ENCODE measurements around the gene LTBP2.
"Not testable (repeated sequence)": the region's sequence is repeated elsewhere in the genome, so short reads cannot be mapped to it uniquely, and the experiment has no call there.

The LTBP2 gene

DNA sequence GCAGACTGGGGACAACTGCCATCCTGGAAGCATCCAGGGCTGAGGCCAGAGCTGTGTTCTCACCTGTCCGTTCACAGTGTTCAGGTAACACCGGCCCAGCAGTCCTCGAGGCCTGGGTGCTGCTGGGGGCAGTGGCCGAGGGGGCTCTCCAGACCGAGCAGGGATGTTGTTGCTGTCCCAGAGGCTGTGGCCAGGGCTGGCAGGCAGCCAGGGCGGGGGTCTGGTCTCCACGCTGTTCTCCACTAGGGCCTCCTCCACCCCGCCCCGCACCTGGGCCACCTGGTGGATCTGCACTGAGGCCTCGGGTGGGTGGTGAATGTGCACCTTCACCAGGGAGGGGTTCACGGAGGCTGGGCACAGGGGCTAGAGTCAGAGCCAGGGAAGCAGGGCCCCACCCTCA is 61.0 kb downstream of the LTBP2 start:
- no peak for DNase-seq (ENCODE audit: low read depth)

DNA sequence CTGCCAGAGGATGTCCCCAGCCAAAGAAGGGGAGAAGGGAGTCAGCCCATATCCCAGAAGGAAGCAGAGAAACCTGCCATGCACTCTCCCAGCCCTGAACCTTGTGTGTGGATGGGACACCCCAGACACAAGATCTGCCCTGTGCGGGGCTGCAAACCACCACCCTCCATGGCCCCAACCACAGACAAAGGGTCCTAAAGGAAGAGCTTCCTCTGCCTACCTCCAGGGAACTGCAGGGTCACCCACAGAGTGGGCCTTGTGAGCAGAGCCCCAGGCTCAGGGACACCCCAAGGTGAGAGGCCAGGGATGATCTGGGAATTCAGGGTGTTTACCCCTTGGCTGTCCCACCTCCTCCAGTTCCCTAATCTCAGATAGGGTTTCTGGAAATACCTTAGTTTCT is 62.0 kb downstream of the LTBP2 start:
- DNase-seq (ENCODE audit: low read depth) = no peak

DNA sequence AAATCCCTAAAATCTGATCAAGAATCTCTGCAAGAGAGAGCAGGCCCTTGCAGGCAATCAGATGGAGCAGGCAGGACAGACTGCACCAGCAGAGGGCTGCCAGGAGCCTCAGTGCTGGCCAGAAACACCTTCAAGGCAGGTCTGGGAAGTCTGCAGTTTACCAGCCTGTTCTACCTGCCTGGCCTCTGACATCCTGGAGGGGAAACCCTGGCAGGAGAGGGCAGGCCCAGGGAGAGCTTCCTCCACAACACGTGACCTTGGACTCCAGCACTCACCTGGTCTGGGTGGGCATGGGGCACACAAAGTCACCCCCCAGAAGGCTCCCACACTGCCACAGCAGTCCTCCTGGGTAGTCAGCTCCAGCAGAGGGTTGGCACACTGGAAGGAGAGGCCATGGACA is 62.4 kb downstream of the LTBP2 start:
- DNase-seq (ENCODE audit: low read depth) = peak; percentile 16

DNA sequence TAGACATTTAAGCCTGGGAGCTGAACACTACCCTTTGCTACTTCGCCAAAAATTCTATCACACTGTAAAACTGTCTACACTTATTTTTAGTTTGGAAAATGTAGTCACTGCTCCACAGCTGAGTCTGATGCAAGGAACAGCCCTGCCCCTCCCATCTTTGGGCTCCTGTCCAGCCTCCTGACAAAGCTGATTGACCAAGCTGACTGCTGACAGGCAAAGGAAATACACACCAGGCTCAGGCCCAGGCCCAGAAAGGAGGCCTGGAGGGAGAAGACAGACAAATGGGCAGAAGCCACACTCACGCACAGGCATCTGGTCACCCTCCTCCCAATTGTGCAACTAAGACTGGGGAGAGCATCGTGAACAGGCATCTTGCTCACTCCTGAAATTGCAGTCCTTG is 63.2 kb downstream of the LTBP2 start:
- DNase-seq (ENCODE audit: low read depth) = peak; percentile 75

DNA sequence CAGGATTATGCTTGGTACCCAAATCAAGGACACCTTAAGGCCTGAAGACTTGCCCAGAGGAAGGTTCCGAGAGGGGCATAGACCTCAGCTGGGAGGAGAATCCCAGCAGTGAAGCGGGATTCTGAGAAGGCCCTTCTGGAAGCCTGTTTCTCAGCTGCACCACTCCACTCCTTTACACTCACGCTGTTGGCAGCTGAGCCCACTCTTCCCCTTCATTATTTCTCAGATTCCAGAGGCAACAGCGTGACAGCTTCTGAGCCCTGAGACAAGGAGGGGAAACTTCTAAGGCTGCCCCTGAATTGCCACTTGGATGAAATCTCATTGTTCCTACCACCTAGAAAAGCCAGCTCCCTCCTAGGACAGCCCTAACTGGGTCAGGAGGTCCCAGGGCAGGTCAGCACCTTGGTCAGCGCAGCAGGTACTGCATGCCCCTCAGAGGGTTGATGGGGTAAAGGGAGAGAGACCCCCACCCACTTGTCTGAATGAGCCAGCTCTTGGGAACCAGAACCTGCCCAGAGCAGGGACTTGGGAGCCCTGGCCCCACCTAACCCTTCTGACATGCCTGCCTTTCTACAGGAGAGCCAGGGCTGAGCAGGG is 64.6 kb downstream of the LTBP2 start:
- no peak for DNase-seq (ENCODE audit: low read depth)

DNA sequence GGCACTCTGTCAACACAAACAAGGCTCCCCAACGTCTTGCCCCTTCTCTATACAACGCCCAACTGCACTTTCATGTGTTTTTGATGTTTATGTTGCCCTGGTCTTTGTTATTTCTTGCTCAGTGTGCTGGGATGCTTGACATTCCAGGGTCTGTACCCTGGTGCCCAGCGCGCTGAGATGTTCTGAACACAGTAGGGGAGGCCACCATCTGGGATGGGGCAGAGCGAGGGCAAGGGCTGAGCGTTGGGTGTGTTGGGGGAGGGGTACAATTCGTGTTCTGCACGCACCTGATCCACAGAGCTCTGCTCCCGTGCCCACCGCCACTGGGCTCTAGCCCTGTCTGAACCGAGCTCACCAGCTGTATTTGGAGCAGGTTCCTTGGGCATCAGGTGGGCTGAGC is 65.6 kb downstream of the LTBP2 start:
- DNase-seq (ENCODE audit: low read depth) = no peak

DNA sequence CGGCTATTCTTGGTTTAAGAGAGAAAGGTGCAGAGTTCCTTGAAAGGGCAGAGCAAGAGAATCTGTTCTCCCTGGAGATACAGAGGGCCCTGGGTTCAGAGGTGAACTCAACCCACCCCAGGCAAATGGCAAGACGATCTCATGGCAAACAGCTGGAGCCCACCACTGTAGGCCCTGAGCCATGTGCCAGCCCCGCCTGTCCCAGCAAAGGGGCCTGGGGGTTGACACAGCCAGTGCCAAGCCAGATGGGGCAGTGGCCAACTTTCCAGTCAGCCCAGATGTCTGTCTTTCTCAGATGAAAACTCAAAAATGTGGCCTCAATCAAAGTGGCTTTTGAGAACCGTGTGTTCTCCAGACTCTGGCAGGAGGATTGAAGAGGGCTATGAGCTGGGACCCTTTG is 66.7 kb downstream of the LTBP2 start:
- DNase-seq (ENCODE audit: low read depth) = no peak

DNA sequence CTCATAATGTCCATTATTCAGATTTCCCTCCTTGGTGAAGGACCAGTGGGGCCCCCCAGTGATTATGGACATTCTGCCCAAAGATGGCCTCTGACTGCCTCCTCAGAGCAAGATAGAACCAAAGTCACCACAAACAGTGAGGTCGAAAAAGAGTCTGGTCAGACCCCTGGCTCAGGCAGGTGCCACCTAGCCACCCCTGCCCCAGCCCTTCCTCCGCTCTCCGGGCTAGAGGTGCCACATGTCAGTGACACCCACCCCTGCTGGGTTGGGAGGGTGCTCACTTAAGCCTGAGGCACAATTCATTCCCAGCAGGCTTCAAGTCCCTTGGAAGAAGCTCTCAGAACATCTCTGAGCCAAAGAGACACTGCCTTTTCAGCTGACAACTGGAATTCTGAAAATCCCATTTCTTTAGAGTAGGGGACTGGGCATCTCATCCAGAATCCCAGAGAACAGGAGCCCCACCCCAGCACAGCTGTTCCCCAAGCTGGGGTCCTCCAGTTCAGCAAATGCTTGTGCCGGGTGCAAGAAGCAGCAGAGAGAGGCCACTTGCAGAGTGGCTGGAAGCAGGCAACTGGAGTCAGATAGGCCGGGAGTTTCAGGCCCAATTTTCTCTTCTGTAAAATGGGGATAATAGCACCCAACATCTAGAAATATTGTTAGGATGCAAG is 68.1 kb downstream of the LTBP2 start:
- no peak for DNase-seq (ENCODE audit: low read depth)

DNA sequence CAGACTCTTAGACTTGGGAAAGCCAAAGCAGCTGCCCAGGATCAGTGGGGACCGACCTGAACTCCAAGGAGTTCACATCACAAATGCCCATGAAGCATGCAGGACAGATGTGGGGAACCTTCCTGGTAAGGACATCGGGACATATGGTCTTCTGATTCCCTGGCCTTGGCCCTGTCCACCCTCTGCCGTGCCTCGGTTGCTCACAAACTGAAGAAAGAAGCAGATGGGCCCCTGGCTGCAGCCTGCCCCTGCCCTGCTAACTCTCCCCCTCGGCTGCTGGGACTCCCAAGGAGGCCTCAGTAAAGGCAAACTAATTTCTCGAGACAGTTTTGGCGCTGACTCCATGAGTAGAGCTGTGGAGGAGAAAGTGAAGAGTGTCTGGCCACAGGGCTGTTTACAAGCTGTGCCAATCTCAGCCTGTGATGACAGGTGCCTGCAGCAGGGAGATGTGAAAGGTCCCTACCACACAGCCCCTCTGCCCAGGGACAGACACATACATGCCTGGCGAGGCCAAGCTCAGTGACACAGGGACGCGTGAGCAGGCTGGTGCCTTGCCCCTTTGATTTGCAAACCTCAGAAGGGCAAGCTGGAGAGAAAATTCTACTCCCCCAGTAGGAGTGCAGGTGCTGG is 69.9 kb downstream of the LTBP2 start:
- DNase-seq (ENCODE audit: low read depth) = no peak

DNA sequence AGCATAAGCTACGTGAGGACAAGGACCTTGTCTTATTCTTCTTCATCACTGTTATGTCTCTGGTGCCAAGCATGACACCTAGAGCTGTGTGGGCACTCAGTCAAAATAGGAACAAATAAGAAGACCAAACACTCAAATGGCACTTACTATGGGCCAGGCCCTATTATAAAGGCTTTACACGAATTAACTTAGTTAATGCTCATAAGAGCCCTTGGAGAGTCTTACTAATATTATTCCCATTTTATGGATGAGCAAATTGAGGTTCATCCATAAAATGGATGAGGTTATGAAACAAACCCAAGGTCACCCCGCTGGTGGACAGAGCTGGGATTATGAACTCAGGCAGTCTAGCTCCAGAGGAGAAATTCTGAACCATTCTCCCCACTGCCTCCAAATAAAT is 70.8 kb downstream of the LTBP2 start:
- no peak for DNase-seq (ENCODE audit: low read depth)

DNA sequence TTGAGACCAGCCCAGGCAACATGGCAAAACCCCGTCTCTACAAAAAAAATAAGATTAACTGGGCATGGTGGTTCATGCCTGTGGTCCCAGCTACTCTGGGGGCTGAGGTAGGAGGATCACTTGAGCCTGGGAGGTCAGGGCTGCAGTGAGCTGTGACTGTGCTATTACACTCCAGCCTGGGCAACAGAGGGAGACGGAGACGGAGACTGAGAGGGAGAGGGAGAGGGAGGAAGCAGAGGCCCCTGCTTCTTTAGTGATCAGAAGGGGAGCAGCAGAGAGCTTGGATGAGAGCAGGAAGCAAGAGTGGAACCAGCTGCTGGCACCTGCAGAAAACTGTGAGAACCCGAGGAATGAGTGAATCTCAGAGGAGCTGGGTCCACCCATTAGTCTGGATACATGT is 72.5 kb downstream of the LTBP2 start:
- no peak for DNase-seq (ENCODE audit: low read depth)

DNA sequence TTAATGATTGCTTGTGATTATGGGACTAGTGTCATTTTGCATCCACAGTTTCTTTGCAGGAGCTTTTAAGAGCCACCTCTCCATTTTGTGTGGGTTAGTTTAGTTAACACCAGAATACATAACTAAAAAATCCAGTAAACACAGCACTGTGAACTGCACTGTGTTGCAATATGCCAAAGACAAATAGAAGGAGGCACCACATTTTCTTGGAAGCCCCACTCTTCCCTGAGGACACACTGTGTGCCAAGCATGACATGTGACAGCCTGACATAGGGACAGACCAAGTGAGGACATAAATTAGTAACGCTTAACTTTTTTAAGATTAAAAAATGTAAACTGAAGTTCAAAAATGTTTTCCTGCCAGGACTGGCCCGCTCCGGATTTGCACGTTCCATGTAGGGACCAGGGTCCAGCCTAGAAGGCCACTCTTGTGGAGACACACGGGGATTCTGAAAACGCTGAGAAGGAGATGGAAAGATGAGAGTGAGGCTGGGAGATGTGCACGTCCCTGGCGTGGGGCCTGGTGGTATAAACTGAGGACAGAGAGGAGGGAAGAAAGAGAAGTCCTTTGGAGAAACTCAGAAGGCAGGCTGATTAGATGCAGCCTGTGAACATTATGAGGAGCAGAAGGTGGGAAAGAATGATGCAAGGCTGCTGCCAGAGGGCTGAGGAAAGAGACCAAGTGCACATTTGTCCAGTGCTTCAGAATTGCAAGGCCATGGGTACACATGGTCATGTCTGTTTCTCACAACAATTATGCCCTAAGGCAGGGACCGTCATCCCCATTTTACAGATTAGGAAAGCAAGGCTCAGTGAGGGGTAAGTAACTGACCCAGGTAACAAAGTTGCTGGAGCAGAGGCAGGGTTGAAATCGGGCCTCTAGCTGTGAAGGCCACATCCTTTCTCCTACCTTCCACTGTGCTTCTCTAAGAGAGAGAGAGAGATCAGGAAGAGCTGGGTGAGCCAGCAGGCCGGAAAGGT is 73.3 kb downstream of the LTBP2 start:
- DNase-seq (ENCODE audit: low read depth) = no peak

DNA sequence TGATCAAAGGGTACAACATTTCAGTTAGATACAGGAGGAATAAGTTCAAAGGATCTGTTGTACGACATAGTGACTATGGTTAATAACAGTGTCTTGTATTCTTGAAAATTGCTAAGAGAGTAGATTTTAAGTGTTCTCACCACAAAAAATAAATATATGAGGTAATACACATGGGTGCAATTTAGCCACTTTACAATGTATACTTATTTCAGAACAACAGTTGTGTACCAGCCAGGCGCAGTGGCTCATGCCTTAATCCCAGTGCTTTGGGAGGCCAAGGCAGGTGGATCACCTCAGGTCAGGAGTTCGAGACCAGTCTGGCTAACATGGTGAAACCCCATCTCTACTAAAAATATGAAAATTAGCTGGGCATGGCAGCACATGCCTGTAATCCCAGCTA is 75.7 kb downstream of the LTBP2 start:
- DNase-seq (ENCODE audit: low read depth) = not testable (repeated sequence)

DNA sequence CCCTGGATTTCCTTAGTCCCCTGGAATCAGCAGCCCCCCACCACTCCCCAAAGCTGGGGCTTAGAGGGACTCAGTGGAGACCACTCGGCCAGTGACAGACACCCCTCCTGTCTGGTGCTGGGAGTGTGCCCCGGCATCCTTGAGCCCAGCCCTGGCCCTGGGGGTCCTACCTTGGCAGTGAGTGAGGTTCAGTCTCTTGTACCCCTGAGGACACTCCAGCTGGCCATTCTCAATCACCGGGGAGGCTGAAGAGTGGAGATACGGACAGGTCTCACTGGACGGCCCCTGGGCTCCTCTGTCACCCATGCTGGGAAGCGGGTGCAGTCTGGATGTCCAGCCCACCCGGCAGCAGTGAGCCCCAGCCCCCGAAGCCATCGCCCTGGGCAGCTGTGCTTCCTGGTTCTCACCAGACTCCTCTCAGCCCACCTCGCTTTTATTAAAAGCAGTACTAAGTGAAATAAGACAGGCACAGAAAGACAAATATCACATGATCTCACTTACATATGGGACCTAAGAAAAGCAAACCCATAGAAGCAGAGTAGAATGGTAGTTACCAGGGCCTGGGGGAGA is 76.2 kb downstream of the LTBP2 start:
- no peak for DNase-seq (ENCODE audit: low read depth)

DNA sequence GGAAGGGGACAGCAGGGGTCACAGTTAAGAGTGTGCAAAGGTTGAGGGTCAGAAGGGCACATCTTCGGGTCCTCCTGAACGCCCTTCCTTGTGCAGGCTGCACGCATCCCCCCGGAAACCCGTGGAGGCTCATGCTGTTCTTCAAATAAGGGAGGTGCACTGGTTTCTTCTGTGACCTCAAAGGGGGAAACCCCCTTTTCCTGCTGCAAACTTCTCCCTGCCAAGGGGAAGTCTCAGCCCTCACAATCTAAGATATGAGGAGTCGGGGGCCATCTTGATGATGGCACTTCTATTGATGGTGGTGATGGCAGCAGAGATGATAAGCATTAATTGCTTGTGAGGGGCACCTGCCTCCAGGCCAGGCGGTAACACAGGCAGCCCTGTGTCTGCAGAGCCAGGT is 78.5 kb downstream of the LTBP2 start:
- no peak for DNase-seq (ENCODE audit: low read depth)

DNA sequence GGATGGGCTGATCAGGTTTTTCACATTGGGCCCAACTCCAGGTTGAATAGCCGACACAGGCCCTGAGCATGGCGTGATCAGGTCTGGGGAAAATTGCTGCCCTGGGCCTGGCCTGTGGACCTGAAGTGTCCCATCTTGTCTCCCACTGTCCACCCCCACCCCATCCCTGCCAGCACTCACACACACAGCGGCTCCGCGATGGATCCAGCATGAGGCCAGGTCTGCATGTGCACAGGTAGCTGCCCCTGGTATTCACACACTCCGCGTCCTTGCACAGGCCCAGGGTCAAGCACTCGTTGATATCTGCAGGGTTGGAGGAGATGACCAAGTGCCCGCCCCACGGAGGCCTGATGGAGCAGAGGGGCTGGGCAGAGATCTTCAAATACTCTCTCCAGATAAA is 79.8 kb downstream of the LTBP2 start:
- no peak for DNase-seq (ENCODE audit: low read depth)

DNA sequence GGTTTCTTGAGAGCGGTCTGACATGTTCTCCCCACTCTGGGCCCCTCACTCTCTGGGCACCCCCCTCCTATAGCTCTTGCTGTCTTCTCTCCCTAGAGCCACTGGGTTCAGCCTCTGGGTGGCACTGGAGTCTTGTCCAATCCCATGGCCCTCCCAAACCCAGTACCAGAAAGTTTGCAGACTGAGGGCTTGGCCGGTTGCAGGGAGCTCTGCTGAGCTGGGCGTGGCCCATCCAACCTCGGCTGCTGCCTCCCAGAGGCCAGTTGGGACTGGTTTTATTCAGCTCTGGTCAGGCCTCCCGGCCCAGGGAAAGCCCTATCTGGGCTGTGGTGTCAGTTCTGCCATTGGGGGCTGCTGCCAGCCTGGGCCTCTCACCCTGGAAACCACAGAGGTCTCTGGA is 80.6 kb downstream of the LTBP2 start:
- peak; percentile 59 for DNase-seq (ENCODE audit: low read depth)

DNA sequence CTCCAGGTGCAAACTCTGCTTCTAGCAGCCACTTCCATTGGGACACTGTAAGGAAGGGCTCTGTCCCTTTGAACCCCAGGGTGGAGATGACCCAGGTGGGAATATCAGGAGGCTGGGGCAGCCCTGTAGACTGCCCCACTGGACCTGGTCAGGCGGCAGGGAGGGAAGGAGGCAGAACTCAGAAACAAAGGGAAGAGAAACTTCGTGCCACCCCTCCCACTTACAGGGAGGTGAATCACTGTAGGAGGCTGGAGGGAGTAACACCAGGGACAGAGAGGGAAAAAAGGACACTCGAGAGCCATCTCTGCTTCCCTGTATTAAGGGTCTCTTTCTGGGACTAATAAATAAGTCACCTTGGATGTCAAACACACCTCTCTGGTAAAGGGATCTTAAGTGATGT is 81.0 kb downstream of the LTBP2 start:
- DNase-seq (ENCODE audit: low read depth) = no peak

DNA sequence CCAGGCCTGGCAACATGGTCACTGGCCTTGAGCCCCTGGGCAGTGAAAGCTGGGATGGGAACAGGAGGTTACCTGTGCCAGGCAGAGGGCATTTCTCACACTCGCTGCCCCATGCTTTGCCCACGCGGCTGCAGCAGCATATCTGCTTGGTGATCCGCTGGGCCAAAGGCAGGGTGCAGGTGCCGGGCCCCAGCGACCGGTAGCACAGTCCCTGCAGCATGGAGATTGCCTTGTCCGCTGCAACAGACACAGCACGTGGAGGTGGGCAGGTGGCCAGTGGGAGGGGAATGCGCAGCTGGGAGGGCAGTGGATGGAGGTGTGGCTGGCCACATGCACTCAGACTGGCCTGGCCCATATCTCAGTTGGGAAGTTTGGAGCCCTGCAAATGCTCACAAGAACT is 83.2 kb downstream of the LTBP2 start:
- no peak for DNase-seq (ENCODE audit: low read depth)

DNA sequence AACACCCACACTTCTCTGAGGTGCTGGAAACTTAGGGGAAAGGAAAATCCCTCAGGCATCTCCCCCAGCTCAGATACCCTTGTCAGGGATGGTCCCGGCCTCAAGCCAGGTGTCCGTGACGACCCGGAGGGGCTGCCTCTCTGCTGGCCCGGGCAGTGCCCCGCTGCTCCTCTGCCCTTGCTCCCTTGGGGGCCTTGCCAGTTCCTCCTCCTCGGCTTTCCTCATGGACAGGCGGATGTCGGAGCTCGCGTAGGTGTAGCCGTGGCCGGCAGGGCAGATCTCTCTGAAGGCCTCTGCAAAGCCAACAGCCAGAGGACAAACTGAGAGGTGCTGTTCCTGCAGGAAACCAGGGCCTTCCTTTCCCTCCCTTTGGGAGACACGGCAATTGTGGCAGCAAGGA is 83.6 kb downstream of the LTBP2 start:
- DNase-seq (ENCODE audit: low read depth) = no peak

DNA sequence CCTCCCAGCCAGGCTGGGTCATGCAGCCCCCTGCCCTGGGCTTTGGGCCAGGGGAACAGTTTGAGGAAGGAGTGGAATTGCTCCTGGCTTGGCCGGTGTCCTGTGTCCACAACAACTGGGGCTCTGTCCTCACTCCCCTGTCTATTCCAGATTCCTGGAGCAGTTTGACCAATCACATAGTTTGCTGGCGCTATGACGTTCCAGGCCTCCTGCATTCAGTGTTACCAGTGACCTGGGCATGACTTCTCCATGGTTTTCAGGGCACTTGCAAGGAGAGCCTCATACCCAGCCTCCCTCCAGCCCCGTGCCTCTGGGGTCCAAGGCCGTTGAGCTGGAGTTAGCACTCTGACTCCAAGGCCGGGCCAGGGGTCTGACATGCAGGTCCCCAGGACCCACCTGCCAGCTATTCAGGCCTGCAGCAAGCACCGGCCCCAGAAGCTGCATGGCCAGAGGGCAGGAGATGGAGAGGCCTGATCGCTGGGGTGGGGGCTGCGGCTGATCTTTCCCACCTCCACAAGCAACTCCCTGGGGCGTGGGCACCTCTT is 84.2 kb downstream of the LTBP2 start:
- no peak for DNase-seq (ENCODE audit: low read depth)

Data from EH (cell line).